Chondrocyte (in vitro differentiated cells): ENCODE data around the gene ID3. TPM values are rescaled to one million over a fixed set of nuclear protein-coding genes. Genes with fewer than 3 reads are reported as not detected.

Experiments
- DNase-seq: peaks from one replicate; pipeline ENCODE4 v3.0.0; 2021; ENCODE audit warnings: mixed read lengths, low spot score
- H3K27ac Mint-ChIP-seq: one replicate; pipeline ENCODE4 v1.8.0; 2021; ENCODE audit warnings: mild to moderate bottlenecking, moderate library complexity, mixed read lengths; ENCODE audit not compliant: unreplicated experiment
- H3K27me3 Mint-ChIP-seq: 2 replicates; pipeline ENCODE4 v1.8.0; 2021; ENCODE audit warnings: low read depth, mixed read lengths
- H3K36me3 Mint-ChIP-seq: 2 replicates; pipeline ENCODE4 v1.8.0; 2021; ENCODE audit warnings: low read depth, mixed read lengths
- H3K4me1 Mint-ChIP-seq: 2 replicates; pipeline ENCODE4 v1.8.0; 2021; ENCODE audit warnings: low read depth, mild to moderate bottlenecking, mixed read lengths
- H3K4me3 Mint-ChIP-seq: one replicate; pipeline ENCODE4 v1.8.0; 2021; ENCODE audit warnings: mild to moderate bottlenecking, moderate library complexity, mixed read lengths; ENCODE audit not compliant: unreplicated experiment
- H3K9me3 Mint-ChIP-seq: 2 replicates; pipeline ENCODE4 v1.8.0; 2021; ENCODE audit warnings: low read depth, mixed read lengths
- CTCF ChIP-seq: fragments of 200-600 bp; sonication (generic); IDR thresholded peaks from 2 replicates; pipeline ENCODE4 v1.5.0; 2021; ENCODE audit warnings: antibody characterized with exemption, mild to moderate bottlenecking, moderate library complexity
- total RNA-seq: library from RNA; stranded (reverse); gene quantifications from 3 replicates; pipeline ENCODE4 v1.2.1, GENCODE V29; 2021

The ID3 gene
- total RNA-seq, 1 donor from 2014 or later = 81.8 TPM

GRCh38 chr1:23530087-23530746 lies 29.1 kb downstream of the ID3 start:
- no peak for TF ChIP-seq CTCF
- Mint-ChIP-seq H3K27ac (no peak overlapping the region), H3K4me3 (peak overlapping the region; percentile 55), H3K4me1 (peaks cover 40% of the 10 kb centered on the region), H3K36me3 (no peaks in the 10 kb centered on the region), H3K27me3 (no peaks in the 10 kb centered on the region), H3K9me3 (no peaks in the 10 kb centered on the region)
- DNase-seq = no peak

- Mint-ChIP-seq H3K4me1 (peaks cover 43% of the 10 kb centered on the region), H3K27me3 (no peaks in the 10 kb centered on the region), H3K9me3 (no peaks in the 10 kb centered on the region), H3K4me3 (peak overlapping the region; percentile 55), H3K36me3 (no peaks in the 10 kb centered on the region), H3K27ac (no peak overlapping the region)
- TF ChIP-seq CTCF = no peak
- DNase-seq = no peak
These were observed 29.9 kb downstream of the ID3 start for GRCh38 chr1:23529146-23530086.

GRCh38 chr1:23528250-23528978 lies 30.9 kb downstream of the ID3 start:
- Mint-ChIP-seq H3K9me3 (no peaks in the 10 kb centered on the region), H3K27me3 (no peaks in the 10 kb centered on the region), H3K27ac (no peak overlapping the region), H3K36me3 (no peaks in the 10 kb centered on the region), H3K4me1 (peaks cover 43% of the 10 kb centered on the region), H3K4me3 (peak overlapping the region; percentile 16)
- DNase-seq = no peak
- no peak for TF ChIP-seq CTCF

- no peak for DNase-seq
- no peak overlapping the region for H3K4me3 Mint-ChIP-seq
- no peaks in the 10 kb centered on the region for H3K27me3 Mint-ChIP-seq
- peaks cover 43% of the 10 kb centered on the region for H3K4me1 Mint-ChIP-seq
- H3K36me3 Mint-ChIP-seq = no peaks in the 10 kb centered on the region
- no peak for TF ChIP-seq CTCF
- H3K9me3 Mint-ChIP-seq = no peaks in the 10 kb centered on the region
- H3K27ac Mint-ChIP-seq = no peak overlapping the region
These were observed 31.4 kb downstream of the ID3 start for GRCh38 chr1:23527900-23528249.

- Mint-ChIP-seq H3K4me1 (peaks cover 43% of the 10 kb centered on the region), H3K27ac (no peak overlapping the region), H3K9me3 (no peaks in the 10 kb centered on the region), H3K36me3 (no peaks in the 10 kb centered on the region), H3K27me3 (no peaks in the 10 kb centered on the region), H3K4me3 (no peak overlapping the region)
- DNase-seq = no peak
- TF ChIP-seq CTCF = no peak
These were observed 31.9 kb downstream of the ID3 start for GRCh38 chr1:23527366-23527765.
